ENCODE measurements around the gene ITGA3. TPM values are rescaled to one million over a fixed set of nuclear protein-coding genes. Genes with fewer than 3 reads are reported as not detected.
A peak's percentile ranks its signal among the peaks of the same experiment; 100 is the strongest.

The ITGA3 gene
- total RNA-seq, 3 donors from 2014 or later: 9.2 to 10.2 (median 9.4) TPM

DNA sequence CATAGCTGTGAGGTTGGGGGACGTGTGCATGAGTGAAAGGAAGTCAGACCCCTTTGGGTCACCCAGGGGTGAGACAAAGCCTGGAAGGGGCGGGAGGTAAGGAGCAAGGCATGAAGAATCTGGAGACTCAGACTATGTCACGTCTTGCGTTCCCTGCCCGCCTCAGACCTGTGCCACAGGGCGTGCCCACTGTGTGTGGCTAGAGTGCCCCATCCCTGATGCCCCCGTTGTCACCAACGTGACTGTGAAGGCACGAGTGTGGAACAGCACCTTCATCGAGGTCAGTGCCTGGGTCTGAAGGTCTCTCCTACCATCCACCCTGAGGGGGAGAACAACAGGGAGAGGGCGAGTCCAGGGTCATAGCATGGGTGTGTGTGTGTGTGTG, 24.2 kb downstream of the ITGA3 start:
- Mint-ChIP-seq H3K36me3 (ENCODE audit: insufficient read depth) (peaks cover 2% of the 10 kb centered on the region), H3K4me3 (no peak overlapping the region), H3K27me3 (ENCODE audit: low read depth) (no peaks in the 10 kb centered on the region), H3K4me1 (ENCODE audit: low read depth) (no peaks in the 10 kb centered on the region), H3K9me3 (no peaks in the 10 kb centered on the region)
- no peak for ATAC-seq
- DNase-seq: no peak

DNA sequence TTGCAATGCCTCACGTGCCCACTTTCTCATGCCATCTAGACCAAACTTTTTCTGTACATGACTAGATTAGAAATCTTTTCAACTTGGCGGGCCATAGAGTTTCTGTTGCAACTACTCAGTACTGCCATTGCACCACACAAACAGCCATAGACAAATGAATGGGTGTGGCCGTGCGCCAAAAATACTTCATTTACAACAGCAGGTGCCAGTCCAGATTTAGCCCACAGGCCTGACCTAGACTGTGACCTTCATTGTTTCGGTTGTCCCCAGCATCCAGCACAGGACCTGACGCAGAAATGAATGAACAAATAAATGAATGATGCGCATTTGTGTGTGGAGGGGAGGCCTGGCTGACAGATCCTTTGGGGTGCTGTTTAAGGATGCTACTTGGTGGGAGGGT, 24.9 kb downstream of the ITGA3 start:
- ATAC-seq: no peak
- no peak overlapping the region for H3K4me3 Mint-ChIP-seq
- DNase-seq: no peak
- H3K4me1 Mint-ChIP-seq (ENCODE audit: low read depth): no peaks in the 10 kb centered on the region
- no peaks in the 10 kb centered on the region for H3K9me3 Mint-ChIP-seq
- peaks cover 2% of the 10 kb centered on the region for H3K36me3 Mint-ChIP-seq (ENCODE audit: insufficient read depth)
- no peaks in the 10 kb centered on the region for H3K27me3 Mint-ChIP-seq (ENCODE audit: low read depth)

DNA sequence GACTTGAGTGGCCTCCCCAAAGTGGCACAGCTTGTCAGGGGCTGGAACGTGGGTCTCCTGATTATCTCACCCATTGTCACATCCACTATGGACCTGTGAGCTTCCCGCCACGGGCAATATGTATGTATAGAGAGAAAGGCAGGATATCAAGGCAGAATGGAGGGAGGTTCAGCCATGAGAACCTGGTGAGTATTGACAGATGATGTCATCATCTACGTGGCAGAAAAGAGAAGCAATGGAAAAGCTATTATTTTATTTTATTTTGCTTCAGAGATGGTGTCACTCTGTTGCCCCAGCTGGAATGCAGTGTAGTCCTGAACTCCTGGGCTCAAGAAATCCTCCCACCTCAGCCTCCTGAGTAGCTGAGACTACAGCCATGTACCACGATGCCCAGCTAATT, 25.8 kb downstream of the ITGA3 start:
- Mint-ChIP-seq H3K27me3 (ENCODE audit: low read depth) (no peaks in the 10 kb centered on the region), H3K4me3 (no peak overlapping the region), H3K36me3 (ENCODE audit: insufficient read depth) (peaks cover 2% of the 10 kb centered on the region), H3K4me1 (ENCODE audit: low read depth) (no peaks in the 10 kb centered on the region), H3K9me3 (no peaks in the 10 kb centered on the region)
- DNase-seq (no peak), ATAC-seq (no peak)

DNA sequence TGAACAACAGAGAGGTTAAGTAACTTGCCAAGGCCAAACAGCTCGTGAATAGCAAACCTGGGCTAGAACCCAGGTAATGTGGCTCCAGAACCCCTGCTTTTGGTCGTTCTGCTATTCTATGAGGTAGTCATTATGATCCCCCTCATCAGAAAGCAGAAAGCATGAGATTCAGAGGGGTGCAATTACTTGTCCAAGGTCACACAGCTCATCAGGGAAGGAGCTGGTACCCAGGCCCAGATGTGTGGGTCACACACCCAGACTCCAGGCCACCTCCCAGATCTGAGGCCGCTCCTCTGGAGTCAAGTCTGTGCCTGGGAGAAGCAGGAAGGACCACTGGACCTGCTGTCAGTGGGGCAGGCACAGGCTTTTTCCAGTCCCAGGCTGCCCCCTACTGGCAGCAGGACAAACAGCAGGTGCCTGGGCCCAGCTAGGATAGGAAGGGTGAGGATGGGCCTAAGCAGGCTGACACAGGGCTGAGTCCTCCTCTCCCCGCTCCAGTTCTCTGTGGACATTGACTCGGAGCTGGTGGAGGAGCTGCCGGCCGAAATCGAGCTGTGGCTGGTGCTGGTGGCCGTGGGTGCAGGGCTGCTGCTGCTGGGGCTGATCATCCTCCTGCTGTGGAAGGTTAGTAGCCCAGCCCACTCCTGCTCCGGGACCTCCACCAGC, 31.5 kb downstream of the ITGA3 start:
- no peaks in the 10 kb centered on the region for H3K27me3 Mint-ChIP-seq (ENCODE audit: low read depth)
- peak; percentile 95 for ATAC-seq

DNA sequence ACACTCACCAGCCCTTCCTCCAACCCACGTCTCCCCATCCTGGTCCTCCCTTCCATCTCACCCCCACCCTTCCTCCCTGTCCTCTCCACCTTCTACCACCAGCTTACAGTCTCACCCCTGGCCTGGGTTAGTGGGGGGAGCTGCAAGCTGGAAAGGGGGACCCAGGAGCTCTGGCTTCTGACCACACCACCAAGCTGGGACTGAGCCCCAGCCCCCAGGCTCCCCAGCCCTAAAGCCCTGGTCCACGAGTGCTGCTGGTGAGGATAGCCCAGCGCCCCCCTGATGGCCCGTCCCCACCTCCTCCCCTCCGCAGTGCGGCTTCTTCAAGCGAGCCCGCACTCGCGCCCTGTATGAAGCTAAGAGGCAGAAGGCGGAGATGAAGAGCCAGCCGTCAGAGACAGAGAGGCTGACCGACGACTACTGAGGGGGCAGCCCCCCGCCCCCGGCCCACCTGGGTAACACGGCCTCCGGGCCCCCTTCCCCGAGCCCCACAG, 32.0 kb downstream of the ITGA3 start:
- Mint-ChIP-seq H3K4me3 (no peak overlapping the region), H3K4me1 (ENCODE audit: low read depth) (no peaks in the 10 kb centered on the region), H3K27me3 (ENCODE audit: low read depth) (no peaks in the 10 kb centered on the region), H3K9me3 (no peaks in the 10 kb centered on the region), H3K36me3 (ENCODE audit: insufficient read depth) (no peaks in the 10 kb centered on the region)
- no peak for ATAC-seq
- DNase-seq: no peak

More for the DNA sequence above, 31.5 kb downstream of the ITGA3 start:
- no peak overlapping the region for H3K4me3 Mint-ChIP-seq
- no peaks in the 10 kb centered on the region for H3K4me1 Mint-ChIP-seq (ENCODE audit: low read depth)
- no peaks in the 10 kb centered on the region for H3K9me3 Mint-ChIP-seq
- H3K36me3 Mint-ChIP-seq (ENCODE audit: insufficient read depth): no peaks in the 10 kb centered on the region
- DNase-seq: peak; percentile 73

DNA sequence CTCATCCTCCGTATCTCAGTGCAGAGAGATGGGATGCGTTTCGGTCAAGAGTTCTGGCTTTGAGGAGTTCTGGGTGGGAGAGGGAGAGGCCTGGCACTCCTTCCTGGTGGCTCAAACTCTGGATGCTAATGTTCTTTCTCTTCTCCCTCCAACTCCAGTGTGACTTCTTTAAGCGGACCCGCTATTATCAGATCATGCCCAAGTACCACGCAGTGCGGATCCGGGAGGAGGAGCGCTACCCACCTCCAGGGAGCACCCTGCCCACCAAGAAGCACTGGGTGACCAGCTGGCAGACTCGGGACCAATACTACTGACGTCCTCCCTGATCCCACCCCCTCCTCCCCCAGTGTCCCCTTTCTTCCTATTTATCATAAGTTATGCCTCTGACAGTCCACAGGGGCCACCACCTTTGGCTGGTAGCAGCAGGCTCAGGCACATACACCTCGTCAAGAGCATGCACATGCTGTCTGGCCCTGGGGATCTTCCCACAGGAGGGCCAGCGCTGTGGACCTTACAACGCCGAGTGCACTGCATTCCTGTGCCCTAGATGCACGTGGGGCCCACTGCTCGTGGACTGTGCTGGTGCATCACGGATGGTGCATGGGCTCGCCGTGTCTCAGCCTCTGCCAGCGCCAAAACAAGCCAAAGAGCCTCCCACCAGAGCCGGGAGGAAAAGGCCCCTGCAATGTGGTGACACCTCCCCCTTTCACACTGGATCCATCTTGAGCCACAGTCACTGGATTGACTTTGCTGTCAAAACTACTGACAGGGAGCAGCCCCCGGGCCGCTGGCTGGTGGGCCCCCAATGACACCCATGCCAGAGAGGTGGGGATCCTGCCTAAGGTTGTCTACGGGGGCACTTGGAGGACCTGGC, 33.3 kb downstream of the ITGA3 start:
- no peaks in the 10 kb centered on the region for H3K9me3 Mint-ChIP-seq

DNA sequence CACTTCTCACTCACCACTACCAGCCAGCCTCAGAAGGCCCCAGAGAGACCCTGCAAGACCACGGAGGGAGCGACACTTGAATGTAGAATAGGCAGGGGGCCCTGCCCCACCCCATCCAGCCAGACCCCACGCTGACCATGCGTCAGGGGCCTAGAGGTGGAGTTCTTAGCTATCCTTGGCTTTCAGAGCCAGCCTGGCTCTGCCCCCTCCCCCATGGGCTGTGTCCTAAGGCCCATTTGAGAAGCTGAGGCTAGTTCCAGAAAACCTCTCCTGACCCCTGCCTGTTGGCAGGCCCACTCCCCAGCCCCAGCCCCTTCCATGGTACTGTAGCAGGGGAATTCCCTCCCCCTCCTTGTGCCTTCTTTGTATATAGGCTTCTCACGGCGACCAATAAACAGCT, 34.2 kb downstream of the ITGA3 start:
- Mint-ChIP-seq H3K9me3 (no peaks in the 10 kb centered on the region), H3K27me3 (ENCODE audit: low read depth) (no peaks in the 10 kb centered on the region), H3K36me3 (ENCODE audit: insufficient read depth) (no peaks in the 10 kb centered on the region), H3K4me1 (ENCODE audit: low read depth) (peaks cover 3% of the 10 kb centered on the region), H3K4me3 (no peak overlapping the region)
- ATAC-seq (no peak), DNase-seq (no peak)

More for the DNA sequence above, 33.3 kb downstream of the ITGA3 start:
- ATAC-seq (no peak), DNase-seq (no peak)
- H3K4me3 Mint-ChIP-seq: no peak overlapping the region
- no peaks in the 10 kb centered on the region for H3K27me3 Mint-ChIP-seq (ENCODE audit: low read depth)
- no peaks in the 10 kb centered on the region for H3K36me3 Mint-ChIP-seq (ENCODE audit: insufficient read depth)
- H3K4me1 Mint-ChIP-seq (ENCODE audit: low read depth): no peaks in the 10 kb centered on the region

DNA sequence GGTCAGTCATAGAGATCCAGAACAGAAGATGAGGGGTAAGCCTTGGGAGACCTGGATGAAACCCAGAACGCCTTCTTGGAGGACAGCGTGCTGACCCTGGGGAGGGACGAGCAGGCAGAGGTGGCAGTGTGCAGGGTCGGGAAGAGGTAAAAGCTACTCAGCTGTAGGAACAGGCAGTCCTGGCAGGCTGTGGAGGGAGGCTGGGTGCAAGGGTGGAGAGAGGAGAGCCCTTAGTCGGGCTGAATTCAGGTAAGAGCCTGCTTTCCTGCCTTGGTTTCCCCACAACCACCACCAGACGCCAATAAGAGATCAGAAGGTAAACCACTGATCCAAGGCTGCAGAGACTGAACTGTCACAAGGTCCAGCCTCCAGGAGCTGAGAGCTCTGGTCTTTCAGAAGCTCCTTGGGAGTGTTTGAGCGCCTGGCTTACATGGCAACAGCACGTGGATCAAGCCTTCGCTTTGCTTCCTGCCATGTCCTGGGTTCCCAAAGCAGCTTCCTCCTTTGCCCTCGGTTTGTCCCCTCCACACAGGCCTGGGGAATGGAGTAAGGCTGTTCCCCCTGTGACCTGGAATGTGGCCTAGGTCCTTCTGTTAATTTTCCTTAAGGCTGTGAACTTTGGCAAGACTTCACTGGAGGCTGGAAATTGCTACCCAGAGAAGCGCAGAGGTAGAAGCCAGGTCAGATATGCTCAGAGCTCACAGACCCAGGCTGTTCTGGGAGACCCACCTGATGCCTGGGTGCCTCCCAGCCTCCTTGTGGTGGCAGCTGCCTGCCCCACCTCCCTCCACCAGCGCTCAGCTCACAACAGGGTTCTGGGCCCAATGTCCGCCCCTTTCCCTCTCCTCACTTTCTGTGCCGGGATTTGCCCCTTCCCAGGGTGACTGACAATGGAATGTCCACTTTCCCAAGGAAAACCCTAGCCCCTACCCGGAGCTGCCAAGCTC, 35.3 kb downstream of the ITGA3 start:
- H3K9me3 Mint-ChIP-seq: no peaks in the 10 kb centered on the region
- no peak for DNase-seq
- no peak for ATAC-seq
- no peaks in the 10 kb centered on the region for H3K27me3 Mint-ChIP-seq (ENCODE audit: low read depth)
- H3K36me3 Mint-ChIP-seq (ENCODE audit: insufficient read depth): no peaks in the 10 kb centered on the region
- peaks cover 14% of the 10 kb centered on the region for H3K4me1 Mint-ChIP-seq (ENCODE audit: low read depth)
- no peak overlapping the region for H3K4me3 Mint-ChIP-seq

DNA sequence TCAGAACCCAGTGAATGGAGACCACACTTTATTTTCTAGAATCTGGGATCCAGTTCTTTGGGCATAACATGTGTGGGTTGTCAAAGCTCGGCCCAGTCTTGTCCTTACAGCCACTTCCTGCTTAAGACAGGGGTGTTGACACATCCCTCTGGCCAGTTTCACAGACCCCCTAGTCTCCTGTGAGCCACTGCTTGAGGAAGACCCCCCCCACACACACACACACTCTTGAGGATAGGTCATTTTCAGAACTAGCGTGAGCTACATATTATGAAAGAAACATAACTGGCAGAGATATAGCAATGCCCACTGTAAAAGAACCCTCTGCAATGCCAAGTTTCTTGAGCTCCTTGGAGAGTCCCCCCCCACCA, 36.0 kb downstream of the ITGA3 start:
- Mint-ChIP-seq H3K9me3 (no peaks in the 10 kb centered on the region), H3K4me1 (ENCODE audit: low read depth) (peaks cover 19% of the 10 kb centered on the region), H3K36me3 (ENCODE audit: insufficient read depth) (no peaks in the 10 kb centered on the region), H3K4me3 (no peak overlapping the region), H3K27me3 (ENCODE audit: low read depth) (no peaks in the 10 kb centered on the region)
- DNase-seq (no peak), ATAC-seq (no peak)

DNA sequence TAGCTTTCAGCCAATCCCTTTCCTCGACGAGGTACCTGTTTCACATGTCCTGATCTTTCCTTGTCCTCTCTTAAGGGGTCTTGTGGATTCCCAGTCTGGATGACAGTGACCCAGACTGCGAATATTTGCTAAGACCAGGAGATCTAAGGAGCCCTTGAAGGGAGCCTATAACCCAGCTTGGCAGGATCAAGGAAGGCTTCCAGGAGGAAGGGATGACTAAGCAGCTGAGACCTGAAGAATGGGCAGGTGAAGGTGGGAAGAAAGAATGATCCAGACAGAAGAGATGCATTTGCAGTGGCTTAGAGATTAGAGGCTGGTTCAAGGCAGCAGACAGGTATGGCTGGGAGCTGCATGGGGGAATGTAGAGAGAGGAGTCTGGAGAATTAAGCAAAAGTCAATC, 37.3 kb downstream of the ITGA3 start:
- no peak for DNase-seq
- no peak for ATAC-seq
- H3K4me3 Mint-ChIP-seq: no peak overlapping the region
- H3K36me3 Mint-ChIP-seq (ENCODE audit: insufficient read depth): no peaks in the 10 kb centered on the region
- no peaks in the 10 kb centered on the region for H3K9me3 Mint-ChIP-seq
- H3K4me1 Mint-ChIP-seq (ENCODE audit: low read depth): peaks cover 24% of the 10 kb centered on the region
- no peaks in the 10 kb centered on the region for H3K27me3 Mint-ChIP-seq (ENCODE audit: low read depth)

DNA sequence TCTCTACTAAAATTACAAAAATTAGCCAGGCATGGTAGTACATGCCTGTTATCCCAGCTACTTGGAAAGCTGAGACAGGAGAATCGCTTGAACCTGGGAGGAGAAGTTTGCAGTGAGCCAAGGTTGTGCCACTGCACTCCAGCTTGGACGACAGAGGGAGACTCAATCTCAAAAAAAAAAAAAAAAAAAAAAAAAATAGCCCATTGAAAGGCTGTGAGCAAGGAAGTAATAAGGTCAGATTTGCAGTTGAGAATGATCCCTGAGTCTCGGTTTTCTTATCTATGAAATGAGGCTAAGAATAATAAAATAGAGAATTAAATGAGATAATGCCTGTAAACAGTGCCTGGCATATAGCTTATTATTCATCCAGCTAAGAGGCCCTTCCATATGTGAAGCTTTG, 37.9 kb downstream of the ITGA3 start:
- DNase-seq: no peak
- H3K36me3 Mint-ChIP-seq (ENCODE audit: insufficient read depth): peaks cover 3% of the 10 kb centered on the region
- no peaks in the 10 kb centered on the region for H3K9me3 Mint-ChIP-seq
- no peak for ATAC-seq
- H3K4me3 Mint-ChIP-seq: peak overlapping the region; percentile 93
- H3K4me1 Mint-ChIP-seq (ENCODE audit: low read depth): peaks cover 24% of the 10 kb centered on the region
- H3K27me3 Mint-ChIP-seq (ENCODE audit: low read depth): no peaks in the 10 kb centered on the region

DNA sequence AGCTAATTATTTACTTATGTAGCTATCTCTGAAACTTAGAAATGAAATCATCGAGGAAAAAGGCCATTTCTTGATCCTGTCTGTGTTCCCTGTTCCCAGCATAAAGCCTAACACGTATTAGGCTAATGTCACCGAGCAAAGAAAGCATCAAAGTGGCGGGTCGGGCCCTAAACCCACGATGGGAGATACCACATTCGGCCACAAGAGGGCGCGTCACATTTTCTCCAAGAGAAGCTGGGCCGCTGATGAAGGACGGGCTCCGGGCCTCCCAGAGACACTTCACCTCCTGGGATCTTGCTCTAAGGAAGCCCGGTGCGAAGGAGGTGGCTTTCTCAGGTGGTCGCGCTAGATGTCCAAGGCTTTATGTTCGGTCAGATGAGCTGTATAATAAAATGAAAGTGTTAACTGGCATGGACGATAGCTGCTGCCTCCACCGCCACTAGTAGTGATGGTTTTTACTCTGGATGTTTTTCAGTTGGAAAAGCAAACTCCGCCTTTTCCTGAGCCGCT, 38.4 kb downstream of the ITGA3 start:
- Mint-ChIP-seq H3K4me3 (peak overlapping the region; percentile 93), H3K36me3 (ENCODE audit: insufficient read depth) (peaks cover 3% of the 10 kb centered on the region), H3K4me1 (ENCODE audit: low read depth) (peaks cover 24% of the 10 kb centered on the region), H3K9me3 (no peaks in the 10 kb centered on the region), H3K27me3 (ENCODE audit: low read depth) (no peaks in the 10 kb centered on the region)
- peak; percentile 49 to 57 for ATAC-seq
- peak; percentile 91 for DNase-seq

DNA sequence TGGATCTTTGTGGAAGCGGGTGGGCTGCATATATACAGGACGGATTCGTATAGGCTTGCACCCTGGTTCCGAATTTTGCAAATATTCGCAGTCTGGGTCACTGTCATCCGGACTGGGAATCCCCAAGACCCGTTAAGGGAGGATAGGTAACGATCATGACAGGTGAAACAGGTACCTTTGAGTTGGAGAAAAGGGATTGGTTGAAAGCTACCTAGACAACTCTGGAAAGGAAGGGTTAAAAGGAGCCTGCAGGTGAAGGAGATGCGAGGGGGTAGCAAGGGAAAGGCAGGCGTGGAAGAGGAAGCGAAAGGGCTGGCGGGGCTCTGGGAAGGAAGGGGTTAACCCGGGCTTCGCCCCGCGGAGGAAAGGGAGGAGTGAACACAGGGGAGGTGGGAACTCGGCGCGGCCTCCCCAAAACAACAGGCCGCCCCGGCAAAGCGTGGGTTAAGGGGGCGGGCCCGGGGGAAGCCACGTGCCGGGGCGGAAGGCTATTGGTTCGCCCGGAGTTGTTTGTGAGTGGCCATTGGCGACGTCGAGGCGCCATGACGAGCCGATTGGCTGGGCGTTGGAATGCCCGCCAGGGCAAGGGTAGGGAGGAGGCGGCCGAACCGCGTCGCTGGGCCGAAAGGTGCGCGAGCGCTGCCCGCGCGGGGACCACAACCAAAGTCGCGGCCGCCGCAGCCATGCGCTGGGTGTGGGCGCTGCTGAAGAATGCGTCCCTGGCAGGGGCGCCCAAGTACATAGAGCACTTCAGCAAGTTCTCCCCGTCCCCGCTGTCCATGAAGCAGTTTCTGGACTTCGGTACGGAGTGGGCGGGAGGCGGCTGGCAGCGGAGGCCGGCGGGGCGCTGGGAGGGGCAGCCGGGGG, 39.1 kb downstream of the ITGA3 start, which contains the start of gene PDK2:
Gene PDK2, plus strand, starts transcription at position 599 of the 867 bp plus-strand sequence. Its CDS starts 85 bp downstream, at position 684.
- Mint-ChIP-seq H3K36me3 (ENCODE audit: insufficient read depth) (peaks cover 3% of the 10 kb centered on the region), H3K4me1 (ENCODE audit: low read depth) (peaks cover 27% of the 10 kb centered on the region), H3K27me3 (ENCODE audit: low read depth) (no peaks in the 10 kb centered on the region), H3K4me3 (peak within 1 kb of the TSS; percentile 93), H3K9me3 (no peaks in the 10 kb centered on the region)
- peak; percentile 94 for DNase-seq
- ATAC-seq: peak; percentile 93 to 96

Measured in activated T-cell treated with anti-CD3 and anti-CD28 coated beads, Interleukin-2, amount 50 U/mL, for 4 hours (primary cell).